IPS-18a (cell line): Measurements from ENCODE around the gene CYP19A1.

Experiments
- H3K27ac ChIP-seq: one replicate; pipeline ENCODE4 v1.5.1; 2013; ENCODE audit warnings: low read length
- H3K27me3 ChIP-seq: one replicate; pipeline ENCODE4 v1.6.1; 2013; ENCODE audit warnings: mild to moderate bottlenecking, low read length; ENCODE audit not compliant: control insufficient read depth, insufficient read depth
- H3K36me3 ChIP-seq: one replicate; pipeline ENCODE4 v1.6.1; 2013; ENCODE audit warnings: low read depth, low read length; ENCODE audit not compliant: control insufficient read depth
- H3K4me1 ChIP-seq: one replicate; pipeline ENCODE4 v1.6.1; 2013; ENCODE audit warnings: low read depth, low read length; ENCODE audit not compliant: control insufficient read depth
- H3K4me3 ChIP-seq: one replicate; pipeline ENCODE4 v1.5.1; 2013; ENCODE audit warnings: low read length
- H3K9ac ChIP-seq: one replicate; pipeline ENCODE4 v1.6.1; 2013; ENCODE audit warnings: mild to moderate bottlenecking, low read length, moderate library complexity
- H3K9me3 ChIP-seq: one replicate; pipeline ENCODE4 v1.6.1; 2013; ENCODE audit warnings: low read depth, low read length; ENCODE audit not compliant: control insufficient read depth

Gene CYP19A1

DNA sequence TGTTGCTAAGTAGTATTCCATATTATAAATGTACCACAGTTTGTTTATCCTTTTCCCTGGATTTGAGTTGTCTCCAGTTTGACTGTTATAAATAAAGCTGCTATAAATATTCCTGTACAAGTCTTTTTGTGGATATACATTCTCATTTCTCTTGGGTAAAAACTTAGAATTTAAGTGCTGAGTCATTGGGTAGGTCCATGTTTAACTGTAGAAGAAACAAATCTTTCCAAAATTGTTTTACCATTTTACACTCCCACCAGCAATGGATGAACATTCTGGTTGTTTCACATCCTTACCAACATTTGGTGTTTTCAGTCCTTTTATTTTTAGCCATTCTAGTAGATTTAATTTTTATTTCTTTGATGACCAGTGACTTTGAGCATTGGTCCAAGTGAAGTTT, 169.7 kb downstream of the CYP19A1 start:
- Histone ChIP-seq H3K4me3 (no peak overlapping the region), H3K4me1 (no peaks in the 10 kb centered on the region), H3K27me3 (no peaks in the 10 kb centered on the region), H3K9me3 (no peaks in the 10 kb centered on the region), H3K9ac (no peak overlapping the region), H3K27ac (no peak overlapping the region), H3K36me3 (no peaks in the 10 kb centered on the region)

DNA sequence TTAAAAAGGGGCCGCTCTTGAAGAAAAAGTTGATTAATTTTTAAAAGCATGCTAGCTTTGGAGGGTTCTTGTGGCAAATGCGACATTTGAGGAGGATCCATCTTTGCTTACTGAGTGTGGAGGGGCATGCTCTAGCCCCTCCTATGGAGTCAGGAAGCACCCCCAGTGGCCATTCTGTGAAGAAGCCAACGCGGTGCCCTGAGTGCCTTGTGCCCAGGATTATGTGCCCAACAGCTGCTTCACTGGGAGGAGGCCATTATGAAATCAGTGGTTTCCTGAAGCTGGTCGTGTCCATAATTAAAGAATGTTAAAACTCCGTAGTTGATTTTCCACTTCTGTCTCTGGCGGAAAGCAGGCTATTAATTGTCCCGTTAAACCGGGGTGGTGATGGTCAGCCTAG, 174.6 kb downstream of the CYP19A1 start:
- no peaks in the 10 kb centered on the region for H3K27me3 ChIP-seq
- no peaks in the 10 kb centered on the region for H3K36me3 ChIP-seq
- H3K4me3 ChIP-seq = no peak overlapping the region
- no peaks in the 10 kb centered on the region for H3K9me3 ChIP-seq
- no peaks in the 10 kb centered on the region for H3K4me1 ChIP-seq
- H3K27ac ChIP-seq = no peak overlapping the region
- H3K9ac ChIP-seq = no peak overlapping the region

- Histone ChIP-seq H3K36me3 (no peaks in the 10 kb centered on the region), H3K27me3 (no peaks in the 10 kb centered on the region), H3K27ac (no peak overlapping the region), H3K4me3 (no peak overlapping the region), H3K9ac (no peak overlapping the region), H3K4me1 (no peaks in the 10 kb centered on the region), H3K9me3 (no peaks in the 10 kb centered on the region)
Observed at GRCh38 chr15:51162865-51163762, 175.3 kb downstream of the CYP19A1 start.

DNA sequence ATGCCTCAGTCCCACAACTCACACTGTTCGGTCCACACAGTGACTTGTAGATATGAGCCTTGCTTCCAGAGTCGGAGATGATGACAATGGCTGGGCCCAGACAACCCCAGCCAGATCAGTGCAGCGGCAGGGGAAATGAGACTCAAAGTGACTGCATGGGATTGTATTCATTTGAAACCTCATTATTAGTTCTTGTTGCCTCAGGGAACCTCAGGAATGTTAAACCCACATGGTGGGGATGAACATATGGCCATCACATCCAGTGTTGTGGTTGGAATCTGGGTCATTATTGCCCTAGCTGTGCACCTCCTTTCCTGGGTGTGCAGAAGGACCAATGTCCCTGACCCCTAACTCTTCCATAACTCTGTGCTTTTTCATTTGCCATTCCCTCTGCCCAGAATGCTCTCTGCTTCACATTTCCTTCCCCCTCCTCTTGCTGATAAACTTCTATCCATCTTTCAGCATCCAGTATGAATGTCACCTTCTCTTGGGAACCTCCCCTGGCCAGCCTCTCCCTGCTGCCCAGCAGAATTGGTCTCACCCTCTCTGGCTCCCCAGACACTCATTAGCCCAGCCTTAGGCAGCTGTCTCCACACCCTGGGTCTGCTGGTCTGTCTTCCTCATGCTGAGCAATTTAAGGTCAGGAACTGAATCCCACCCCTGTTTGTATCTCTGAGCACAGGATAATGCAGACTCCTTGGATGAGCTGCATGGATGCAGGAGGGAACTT, 176.7 kb downstream of the CYP19A1 start:
- Histone ChIP-seq H3K36me3 (no peaks in the 10 kb centered on the region), H3K4me3 (no peak overlapping the region), H3K9me3 (no peaks in the 10 kb centered on the region), H3K4me1 (no peaks in the 10 kb centered on the region), H3K27me3 (no peaks in the 10 kb centered on the region), H3K9ac (no peak overlapping the region), H3K27ac (no peak overlapping the region)

- H3K9me3 ChIP-seq = no peaks in the 10 kb centered on the region
- H3K27me3 ChIP-seq = no peaks in the 10 kb centered on the region
- no peak overlapping the region for H3K27ac ChIP-seq
- H3K4me1 ChIP-seq = no peaks in the 10 kb centered on the region
- H3K4me3 ChIP-seq = no peak overlapping the region
- no peak overlapping the region for H3K9ac ChIP-seq
- H3K36me3 ChIP-seq = no peaks in the 10 kb centered on the region
Observed at GRCh38 chr15:51160484-51160883, 177.9 kb downstream of the CYP19A1 start.
